HG02588 (cell line): ENCODE results near the gene OR4X1.
"Not testable (repeated sequence)": the region's sequence is repeated elsewhere in the genome, so short reads cannot be mapped to it uniquely, and the experiment has no call there.

Source experiments
- ATAC-seq: cut with Tn5 transposase; IDR thresholded peaks from one replicate; pipeline ENCODE4 v1.9.1; 2021; ENCODE audit warnings: mild to moderate bottlenecking, moderate library complexity; ENCODE audit not compliant: unreplicated experiment

OR4X1 gene, protein sequence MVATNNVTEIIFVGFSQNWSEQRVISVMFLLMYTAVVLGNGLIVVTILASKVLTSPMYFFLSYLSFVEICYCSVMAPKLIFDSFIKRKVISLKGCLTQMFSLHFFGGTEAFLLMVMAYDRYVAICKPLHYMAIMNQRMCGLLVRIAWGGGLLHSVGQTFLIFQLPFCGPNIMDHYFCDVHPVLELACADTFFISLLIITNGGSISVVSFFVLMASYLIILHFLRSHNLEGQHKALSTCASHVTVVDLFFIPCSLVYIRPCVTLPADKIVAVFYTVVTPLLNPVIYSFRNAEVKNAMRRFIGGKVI

DNA sequence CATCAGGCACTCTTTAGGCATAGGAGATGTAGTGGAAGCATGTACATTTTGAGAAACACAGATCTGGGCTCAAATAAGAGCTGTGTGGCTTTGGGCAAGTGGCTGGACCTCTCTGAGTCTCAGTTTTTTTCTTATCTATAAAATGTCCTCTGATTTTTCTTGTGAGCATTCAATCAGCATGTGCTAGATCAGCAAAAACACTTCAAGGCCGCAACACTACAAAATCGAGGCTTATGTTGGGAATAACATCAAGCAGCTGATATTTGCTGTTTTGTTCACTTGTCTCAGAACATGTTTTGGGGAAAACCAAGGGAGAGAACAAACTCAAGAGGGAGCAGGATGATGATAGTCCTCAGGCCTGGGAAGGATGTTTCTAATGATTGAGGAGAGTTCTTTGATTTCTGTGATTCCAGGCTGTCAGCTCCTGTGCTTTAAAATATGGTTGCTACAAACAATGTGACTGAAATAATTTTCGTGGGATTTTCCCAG lies at the start of gene OR4X1:
Gene OR4X1, plus strand, starts transcription at position 439 of the 489 bp plus-strand sequence. Its CDS starts 0 bp downstream, at position 439.
- ATAC-seq = no peak

- ATAC-seq = no peak
These were observed 47.2 kb upstream of the OR4X1 start, which contains the start of gene OR4B1 for GRCh38 chr11:48216510-48216909. OR4B1 (plus strand) TSS chr11:48216810; CDS start chr11:48216810, 0 bp downstream.

DNA sequence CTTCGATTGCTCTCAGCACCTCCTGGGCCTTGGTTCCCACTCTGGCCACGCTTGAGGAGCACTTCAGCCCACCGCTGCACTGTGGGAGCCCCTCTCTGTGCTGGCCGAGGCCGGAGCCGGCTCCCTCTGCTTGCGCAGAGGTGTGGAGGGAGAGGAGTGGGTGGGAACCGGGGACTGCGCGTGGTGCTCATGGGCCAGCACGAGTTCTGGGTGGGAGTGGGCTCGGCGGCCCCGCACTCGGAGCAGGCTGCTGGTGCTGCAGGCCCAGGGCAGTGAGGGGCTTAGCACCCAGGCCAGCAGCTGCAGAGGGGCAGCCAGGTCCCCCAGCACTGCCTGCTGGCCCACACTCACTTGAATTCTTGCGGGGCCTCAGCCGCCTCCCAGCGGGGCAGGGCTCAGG lies 34.9 kb upstream of the OR4X1 start:
- ATAC-seq = no peak

DNA sequence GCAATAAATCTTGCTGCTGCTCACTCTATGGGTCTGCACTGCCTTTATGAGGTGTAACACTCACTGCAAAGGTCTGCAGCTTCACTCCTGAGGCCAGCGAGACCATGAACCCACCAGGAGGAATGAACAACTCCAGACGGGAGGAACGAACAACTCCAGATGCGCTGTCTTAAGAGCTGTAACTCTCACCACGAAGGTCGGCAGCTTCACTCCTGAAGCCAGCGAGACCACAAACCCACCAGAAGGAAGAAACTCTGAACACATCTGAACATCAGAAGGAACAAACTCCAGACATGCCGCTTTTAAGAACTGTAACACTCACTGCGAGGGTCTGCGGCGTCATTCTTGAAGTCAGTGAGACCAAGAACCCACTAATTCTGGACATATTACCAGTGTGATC lies 33.6 kb upstream of the OR4X1 start:
- not testable (repeated sequence) for ATAC-seq

DNA sequence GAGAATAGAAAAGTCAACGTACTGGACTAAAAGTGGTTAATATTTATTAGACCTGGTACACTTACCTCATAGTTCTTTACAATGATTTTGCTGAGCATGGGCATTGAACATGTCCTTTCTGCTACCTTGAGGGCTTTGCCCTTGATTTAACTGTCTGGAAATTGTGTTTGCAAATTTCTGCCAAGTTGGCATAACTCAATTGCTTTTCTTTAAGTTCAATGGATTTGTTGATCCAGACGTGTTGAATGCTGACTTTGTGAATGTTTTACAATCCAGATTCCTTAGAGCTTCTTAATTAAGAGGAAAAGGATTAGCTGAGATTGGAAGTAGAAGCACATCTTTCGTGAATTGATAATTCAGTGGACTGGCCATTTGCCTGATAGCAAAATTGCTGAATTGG lies 25.9 kb upstream of the OR4X1 start:
- ATAC-seq = no peak

GRCh38 chr11:48242501-48242900 lies 21.2 kb upstream of the OR4X1 start:
- ATAC-seq = no peak

DNA sequence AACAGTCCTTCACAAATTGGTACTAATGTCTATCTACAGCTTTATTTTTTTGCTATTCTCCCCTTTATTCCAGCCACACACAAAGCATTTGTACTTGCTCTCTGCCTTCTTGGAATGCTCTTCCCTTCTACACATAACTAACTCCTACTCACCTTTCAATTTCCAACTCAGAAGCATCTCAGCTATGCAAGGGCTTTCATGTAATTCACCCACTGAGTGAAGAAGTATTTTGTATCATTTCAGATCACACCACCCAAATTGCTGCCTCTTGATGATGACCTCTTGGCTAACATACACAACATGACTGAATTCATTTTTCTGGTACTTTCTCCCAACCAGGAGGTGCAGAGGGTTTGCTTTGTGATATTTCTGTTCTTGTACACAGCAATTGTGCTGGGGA lies 18.9 kb upstream of the OR4X1 start, which contains the start of gene OR4X2:
Gene OR4X2, plus strand, starts transcription at position 301 of the 400 bp plus-strand sequence. Its CDS starts 0 bp downstream, at position 301.
- no peak for ATAC-seq

GRCh38 chr11:48248902-48249301 lies 14.8 kb upstream of the OR4X1 start:
- ATAC-seq = no peak

- no peak for ATAC-seq
These were observed 2.1 kb upstream of the OR4X1 start for GRCh38 chr11:48261600-48261999.

- ATAC-seq = no peak
These were observed 7.0 kb downstream of the OR4X1 start for GRCh38 chr11:48270621-48271020.

GRCh38 chr11:48272606-48273005 lies 8.9 kb downstream of the OR4X1 start:
- no peak for ATAC-seq

- ATAC-seq = no peak
These were observed 42.3 kb downstream of the OR4X1 start, which contains the start of gene OR4S1 for GRCh38 chr11:48305923-48306322. OR4S1 (plus strand) TSS chr11:48306223; CDS start chr11:48306223, 0 bp downstream.

DNA sequence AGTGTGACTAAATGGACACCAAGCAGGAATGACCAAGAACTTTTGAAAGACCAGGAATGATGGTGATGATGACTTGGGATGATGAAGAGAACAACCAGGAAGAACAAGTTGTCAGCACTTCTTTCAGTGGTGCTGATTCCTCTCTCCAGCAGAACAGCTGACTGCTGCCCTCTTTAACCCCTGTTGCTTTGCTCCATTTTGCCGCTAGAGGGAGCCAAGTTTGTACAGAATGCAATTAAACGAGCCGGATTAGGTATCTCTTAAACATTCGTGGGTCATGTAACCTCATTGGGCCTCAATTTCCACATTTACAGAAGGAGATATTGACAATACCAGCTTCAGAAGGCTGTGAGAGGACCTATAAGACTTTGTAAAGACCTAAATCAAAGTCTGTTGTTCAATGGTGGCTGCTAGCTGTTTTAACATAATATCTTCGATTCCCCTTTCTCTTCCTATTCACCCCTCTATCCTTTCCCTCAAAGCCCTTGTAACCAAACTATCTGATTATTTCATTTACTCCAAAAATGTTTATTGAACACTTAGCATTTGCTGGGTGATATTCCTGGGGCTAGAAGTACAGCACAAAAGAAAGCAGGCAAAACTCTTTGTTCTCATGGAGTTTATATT lies 44.2 kb downstream of the OR4X1 start:
- peak; percentile 77 for ATAC-seq

- ATAC-seq = not testable (repeated sequence)
These were observed 49.9 kb downstream of the OR4X1 start for GRCh38 chr11:48313590-48313989.
